ENCODE measurements around the gene LRFN3.
"Not testable (repeated sequence)": the region's sequence is repeated elsewhere in the genome, so short reads cannot be mapped to it uniquely, and the experiment has no call there.

Gene LRFN3

GRCh38 chr19:35960432-35960972 is 24.3 kb downstream of the LRFN3 start:
- no peaks in the 10 kb centered on the region for H3K36me3 ChIP-seq (ENCODE audit: control insufficient read depth, insufficient read depth, low read length)
- no peaks in the 10 kb centered on the region for H3K4me1 ChIP-seq (ENCODE audit: control insufficient read depth, insufficient read depth, low read length)
- H3K27me3 ChIP-seq (ENCODE audit: control insufficient read depth, insufficient read depth, low read length): peaks cover 35% of the 10 kb centered on the region
- H3K9me3 ChIP-seq (ENCODE audit: control insufficient read depth, insufficient read depth, low read length): no peaks in the 10 kb centered on the region
- no peak overlapping the region for H3K4me3 ChIP-seq (ENCODE audit: low read depth, low read length)
- no peak overlapping the region for H3K9ac ChIP-seq (ENCODE audit: low read depth, low read length)

- H3K9me3 ChIP-seq (ENCODE audit: control insufficient read depth, insufficient read depth, low read length): no peaks in the 10 kb centered on the region
- peaks cover 26% of the 10 kb centered on the region for H3K27me3 ChIP-seq (ENCODE audit: control insufficient read depth, insufficient read depth, low read length)
- no peaks in the 10 kb centered on the region for H3K4me1 ChIP-seq (ENCODE audit: control insufficient read depth, insufficient read depth, low read length)
- H3K36me3 ChIP-seq (ENCODE audit: control insufficient read depth, insufficient read depth, low read length): no peaks in the 10 kb centered on the region
- H3K9ac ChIP-seq (ENCODE audit: low read depth, low read length): no peak overlapping the region
- H3K4me3 ChIP-seq (ENCODE audit: low read depth, low read length): no peak overlapping the region
Observed at GRCh38 chr19:35963514-35963913, 27.3 kb downstream of the LRFN3 start.

DNA sequence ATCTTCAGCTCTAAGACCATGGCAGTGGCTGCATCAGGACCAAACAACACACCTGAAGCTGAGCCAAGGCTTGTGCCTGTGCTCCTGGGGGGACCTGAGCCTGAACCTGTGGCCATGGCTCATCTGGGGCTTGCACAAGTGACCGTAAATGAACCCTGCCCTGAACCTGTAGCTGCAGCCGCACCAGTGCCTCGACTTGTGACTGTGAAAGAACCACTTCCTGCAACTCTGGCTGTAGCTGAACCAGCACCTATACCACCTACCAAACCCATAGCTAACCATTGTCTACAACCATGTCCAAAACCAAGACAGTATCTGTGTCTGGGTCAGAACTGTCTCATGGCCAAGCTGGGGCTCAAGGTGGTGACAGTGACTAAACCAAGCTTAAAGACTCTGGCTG is 30.6 kb downstream of the LRFN3 start:
- H3K27me3 ChIP-seq (ENCODE audit: control insufficient read depth, insufficient read depth, low read length): peaks cover 3% of the 10 kb centered on the region

GRCh38 chr19:35973487-35973886 is 37.3 kb downstream of the LRFN3 start:
- no peak overlapping the region for H3K4me3 ChIP-seq (ENCODE audit: low read depth, low read length)

More for the DNA sequence above, 30.6 kb downstream of the LRFN3 start:
- Histone ChIP-seq H3K36me3 (ENCODE audit: control insufficient read depth, insufficient read depth, low read length) (no peaks in the 10 kb centered on the region), H3K4me1 (ENCODE audit: control insufficient read depth, insufficient read depth, low read length) (no peaks in the 10 kb centered on the region), H3K4me3 (ENCODE audit: low read depth, low read length) (no peak overlapping the region), H3K9me3 (ENCODE audit: control insufficient read depth, insufficient read depth, low read length) (no peaks in the 10 kb centered on the region), H3K9ac (ENCODE audit: low read depth, low read length) (no peak overlapping the region)

DNA sequence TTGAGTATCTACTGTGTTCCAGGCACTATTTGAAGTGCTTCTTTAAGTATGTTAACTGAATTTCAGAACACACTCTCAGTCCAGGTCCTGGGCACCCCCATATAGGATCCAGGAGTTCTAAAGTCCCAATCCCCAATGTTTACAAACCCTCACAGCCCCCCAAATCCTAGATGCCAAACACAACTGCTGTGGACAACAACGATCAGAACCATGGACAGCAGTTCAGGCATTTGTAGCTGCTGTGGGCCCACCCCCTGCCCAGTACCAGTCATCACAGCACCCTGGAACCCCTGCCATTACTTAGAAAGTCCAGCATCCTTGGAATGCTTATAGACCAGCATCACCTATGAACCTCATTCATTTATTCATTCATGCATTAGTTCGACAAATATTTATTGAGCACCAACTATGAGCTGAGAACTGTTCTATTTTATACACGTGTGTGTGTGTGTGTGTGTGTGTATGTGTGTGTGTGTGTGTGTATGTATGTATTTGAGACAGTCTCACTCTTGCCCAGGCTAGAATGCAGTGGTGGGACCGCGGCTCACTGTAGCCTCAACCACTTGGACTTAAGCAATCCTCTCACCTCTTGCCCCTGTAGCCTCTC is 39.5 kb downstream of the LRFN3 start:
- no peaks in the 10 kb centered on the region for H3K27me3 ChIP-seq (ENCODE audit: control insufficient read depth, insufficient read depth, low read length)
- H3K9ac ChIP-seq (ENCODE audit: low read depth, low read length): no peak overlapping the region
- no peaks in the 10 kb centered on the region for H3K36me3 ChIP-seq (ENCODE audit: control insufficient read depth, insufficient read depth, low read length)
- H3K4me1 ChIP-seq (ENCODE audit: control insufficient read depth, insufficient read depth, low read length): no peaks in the 10 kb centered on the region
- no peak overlapping the region for H3K4me3 ChIP-seq (ENCODE audit: low read depth, low read length)
- no peaks in the 10 kb centered on the region for H3K9me3 ChIP-seq (ENCODE audit: control insufficient read depth, insufficient read depth, low read length)

More at GRCh38 chr19:35973487-35973886, 37.3 kb downstream of the LRFN3 start:
- Histone ChIP-seq H3K9me3 (ENCODE audit: control insufficient read depth, insufficient read depth, low read length) (no peaks in the 10 kb centered on the region), H3K9ac (ENCODE audit: low read depth, low read length) (no peak overlapping the region), H3K4me1 (ENCODE audit: control insufficient read depth, insufficient read depth, low read length) (no peaks in the 10 kb centered on the region), H3K27me3 (ENCODE audit: control insufficient read depth, insufficient read depth, low read length) (no peaks in the 10 kb centered on the region), H3K36me3 (ENCODE audit: control insufficient read depth, insufficient read depth, low read length) (no peaks in the 10 kb centered on the region)

GRCh38 chr19:35977446-35978222 is 41.5 kb downstream of the LRFN3 start:
- H3K9ac ChIP-seq (ENCODE audit: low read depth, low read length): no peak overlapping the region
- no peaks in the 10 kb centered on the region for H3K4me1 ChIP-seq (ENCODE audit: control insufficient read depth, insufficient read depth, low read length)
- H3K4me3 ChIP-seq (ENCODE audit: low read depth, low read length): no peak overlapping the region
- H3K36me3 ChIP-seq (ENCODE audit: control insufficient read depth, insufficient read depth, low read length): no peaks in the 10 kb centered on the region
- no peaks in the 10 kb centered on the region for H3K9me3 ChIP-seq (ENCODE audit: control insufficient read depth, insufficient read depth, low read length)
- peaks cover 3% of the 10 kb centered on the region for H3K27me3 ChIP-seq (ENCODE audit: control insufficient read depth, insufficient read depth, low read length)

DNA sequence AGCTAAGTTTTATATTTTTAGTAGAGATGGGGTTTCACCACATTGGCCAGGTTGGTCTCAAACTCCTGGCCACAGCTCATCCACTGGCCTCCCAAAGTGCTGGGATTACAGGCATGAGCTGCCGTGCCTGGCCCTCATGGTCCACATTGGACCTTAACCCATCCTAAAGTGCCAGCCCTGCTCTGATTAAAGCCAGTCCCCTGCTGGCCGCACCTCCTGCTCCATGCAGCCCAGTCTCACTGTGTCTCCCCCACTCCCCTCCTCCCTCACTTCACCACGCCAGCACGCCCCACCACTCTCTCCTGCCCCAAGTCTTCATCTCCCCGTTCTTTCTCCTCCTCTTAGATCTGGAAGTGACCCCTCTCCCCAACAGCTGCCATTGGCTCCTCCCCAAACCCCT is 42.1 kb downstream of the LRFN3 start:
- H3K9ac ChIP-seq (ENCODE audit: low read depth, low read length): no peak overlapping the region
- H3K27me3 ChIP-seq (ENCODE audit: control insufficient read depth, insufficient read depth, low read length): peaks cover 3% of the 10 kb centered on the region
- no peak overlapping the region for H3K4me3 ChIP-seq (ENCODE audit: low read depth, low read length)
- no peaks in the 10 kb centered on the region for H3K36me3 ChIP-seq (ENCODE audit: control insufficient read depth, insufficient read depth, low read length)
- no peaks in the 10 kb centered on the region for H3K4me1 ChIP-seq (ENCODE audit: control insufficient read depth, insufficient read depth, low read length)
- no peaks in the 10 kb centered on the region for H3K9me3 ChIP-seq (ENCODE audit: control insufficient read depth, insufficient read depth, low read length)

- H3K9ac ChIP-seq (ENCODE audit: low read depth, low read length): no peak overlapping the region
- no peaks in the 10 kb centered on the region for H3K36me3 ChIP-seq (ENCODE audit: control insufficient read depth, insufficient read depth, low read length)
- no peak overlapping the region for H3K4me3 ChIP-seq (ENCODE audit: low read depth, low read length)
- H3K9me3 ChIP-seq (ENCODE audit: control insufficient read depth, insufficient read depth, low read length): no peaks in the 10 kb centered on the region
- no peaks in the 10 kb centered on the region for H3K4me1 ChIP-seq (ENCODE audit: control insufficient read depth, insufficient read depth, low read length)
- peaks cover 6% of the 10 kb centered on the region for H3K27me3 ChIP-seq (ENCODE audit: control insufficient read depth, insufficient read depth, low read length)
Observed at GRCh38 chr19:35978832-35979365, 42.7 kb downstream of the LRFN3 start.

DNA sequence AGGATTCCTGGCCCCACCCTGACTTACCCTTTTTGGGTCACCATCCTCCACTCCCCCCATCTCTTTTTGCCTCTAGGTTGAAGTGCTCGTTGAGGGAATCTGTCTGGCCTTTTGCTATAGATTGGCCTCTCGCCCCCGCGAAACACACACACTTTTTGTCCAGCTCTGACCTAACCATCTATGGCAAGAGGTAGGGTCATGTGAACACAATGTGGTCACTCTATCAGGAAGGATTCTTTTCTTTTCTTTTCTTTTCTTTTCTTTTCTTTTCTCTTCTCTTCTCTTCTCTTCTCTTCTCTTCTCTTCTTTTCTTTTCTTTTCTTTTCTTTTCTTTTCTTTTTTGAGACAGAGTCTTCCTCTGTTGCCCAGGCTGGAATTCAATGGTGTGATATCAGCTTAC is 44.8 kb downstream of the LRFN3 start:
- H3K4me3 ChIP-seq (ENCODE audit: low read depth, low read length); H3K9ac ChIP-seq (ENCODE audit: low read depth, low read length); H3K9me3 ChIP-seq (ENCODE audit: control insufficient read depth, insufficient read depth, low read length); H3K4me1 ChIP-seq (ENCODE audit: control insufficient read depth, insufficient read depth, low read length); H3K36me3 ChIP-seq (ENCODE audit: control insufficient read depth, insufficient read depth, low read length): not testable (repeated sequence)
- peaks cover 15% of the 10 kb centered on the region for H3K27me3 ChIP-seq (ENCODE audit: control insufficient read depth, insufficient read depth, low read length)

DNA sequence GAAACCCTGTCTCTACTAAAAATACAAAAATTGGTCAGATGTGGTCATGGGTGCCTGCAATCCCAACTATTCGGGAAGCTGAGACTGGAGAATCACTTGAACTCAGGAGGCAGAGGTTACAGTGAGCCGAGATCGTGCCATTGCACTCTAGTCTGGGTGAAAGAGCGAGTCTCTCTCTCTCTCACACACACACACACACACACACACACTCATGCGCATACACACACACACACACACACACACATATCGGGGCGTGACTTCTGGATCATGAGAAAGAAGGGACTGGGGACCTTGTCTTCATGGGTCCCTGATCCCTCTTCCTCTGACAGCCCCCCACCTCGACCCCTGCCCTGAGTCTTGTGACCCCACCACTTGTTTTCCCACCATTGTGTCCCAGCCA is 47.0 kb downstream of the LRFN3 start:
- Histone ChIP-seq H3K36me3 (ENCODE audit: control insufficient read depth, insufficient read depth, low read length) (no peaks in the 10 kb centered on the region), H3K27me3 (ENCODE audit: control insufficient read depth, insufficient read depth, low read length) (peaks cover 20% of the 10 kb centered on the region), H3K9me3 (ENCODE audit: control insufficient read depth, insufficient read depth, low read length) (no peaks in the 10 kb centered on the region), H3K4me3 (ENCODE audit: low read depth, low read length) (no peak overlapping the region), H3K4me1 (ENCODE audit: control insufficient read depth, insufficient read depth, low read length) (no peaks in the 10 kb centered on the region), H3K9ac (ENCODE audit: low read depth, low read length) (no peak overlapping the region)

DNA sequence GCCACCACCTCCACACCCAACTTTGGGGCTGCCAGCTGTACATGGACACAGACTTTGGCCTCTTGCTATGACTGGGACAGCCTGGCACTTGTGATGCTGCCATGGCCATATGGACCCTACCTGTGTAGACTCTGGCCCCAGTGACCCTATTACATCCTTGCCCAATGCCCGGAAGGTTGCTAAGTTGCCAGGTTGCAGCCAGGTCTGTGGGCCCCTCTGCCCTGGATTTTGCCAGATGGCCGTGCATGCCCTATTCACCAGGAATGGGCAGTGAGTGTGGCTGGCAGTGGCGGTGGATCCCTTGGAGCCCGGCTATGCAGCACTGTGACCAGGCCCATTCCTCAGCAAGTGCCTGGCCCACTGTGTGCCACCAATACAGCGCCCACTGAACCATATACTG is 49.9 kb downstream of the LRFN3 start:
- Histone ChIP-seq H3K9me3 (ENCODE audit: control insufficient read depth, insufficient read depth, low read length) (no peaks in the 10 kb centered on the region), H3K9ac (ENCODE audit: low read depth, low read length) (no peak overlapping the region), H3K27me3 (ENCODE audit: control insufficient read depth, insufficient read depth, low read length) (peaks cover 20% of the 10 kb centered on the region), H3K36me3 (ENCODE audit: control insufficient read depth, insufficient read depth, low read length) (no peaks in the 10 kb centered on the region), H3K4me3 (ENCODE audit: low read depth, low read length) (no peak overlapping the region), H3K4me1 (ENCODE audit: control insufficient read depth, insufficient read depth, low read length) (no peaks in the 10 kb centered on the region)

Measured in iPS-15b (cell line).